Endothelial cell of umbilical vein (primary cell): ENCODE data around the gene RBM22. TPM values are rescaled to one million over a fixed set of nuclear protein-coding genes. Genes with fewer than 3 reads are reported as not detected.

Source experiments
- BruUV-seq: library from RNA; stranded (reverse); fragments of 400-500 nt; replicated peaks from 2 replicates; lab custom pipeline; 2021; lab: Mats Ljungman, UMichigan
- CTCF ChIA-PET: fragments of 300-600, 350-600 bp; sonication (Branson Sonifier 250); formaldehyde crosslinking; loops from one replicate; lab custom pipeline; 2021; ENCODE audit warnings: antibody characterized with exemption, inconsistent platforms; lab: Charles Lee
- POLR2A ChIA-PET: fragments of 300-600, 350-600 bp; sonication (Branson Sonifier 250); formaldehyde crosslinking; loops from one replicate; lab custom pipeline; 2021; ENCODE audit warnings: antibody characterized with exemption, inconsistent platforms; lab: Charles Lee
- DNase-seq: peaks from one replicate; pipeline ENCODE4 v3.0.0-alpha.2; 2011; ENCODE audit warnings: low read depth, low spot score
- FAIRE-seq: peaks from 2 replicates; lab custom pipeline; 2011; peaks lifted over from hg19 to GRCh38; lab: Jason Lieb, UNC
- H2AFZ ChIP-seq: 2 replicates; pipeline ENCODE4 v1.6.0; 2012; ENCODE audit warnings: low read depth, low read length, control low read depth, inconsistent platforms
- H3K27ac ChIP-seq: 2 replicates; pipeline ENCODE4 v1.5.1; 2011; ENCODE audit warnings: low read depth, mild to moderate bottlenecking, control low read depth, low read length, moderate library complexity; ENCODE audit not compliant: insufficient read depth
- H3K27me3 ChIP-seq, 2 experiments: 2 replicates each; pipeline versions ENCODE4 v1.6.0 to v1.6.1; 2011; ENCODE audit warnings: low read length in 2 of 2, mixed read lengths in 1 of 2; ENCODE audit not compliant: control insufficient read depth in 2 of 2, insufficient read depth in 2 of 2
- H3K36me3 ChIP-seq, 2 experiments: 2 replicates in 1 of 2; 3 replicates in 1 of 2; pipeline ENCODE4 v1.5.1; 2011; ENCODE audit warnings: low read length in 2 of 2, mild to moderate bottlenecking in 1 of 2, moderate library complexity in 1 of 2; ENCODE audit not compliant: control insufficient read depth in 2 of 2, insufficient read depth in 2 of 2; ENCODE audit errors: extremely low read depth in 1 of 2
- H3K4me1 ChIP-seq: 3 replicates; pipeline ENCODE4 v1.5.1; 2011; ENCODE audit warnings: mild to moderate bottlenecking, low read length; ENCODE audit not compliant: control insufficient read depth, insufficient read depth; ENCODE audit errors: extremely low read depth
- H3K4me2 ChIP-seq: 2 replicates; pipeline ENCODE4 v1.6.1; 2011; ENCODE audit warnings: low read length, control low read depth, mixed read lengths; ENCODE audit not compliant: insufficient read depth
- H3K4me3 ChIP-seq, 3 experiments: fragments of 200-600 bp in 1 of 3; sonication (generic), shearing (Covaris generic) in 1 of 3; replicated peaks in 1 of 3; 2 replicates each; pipeline ENCODE4 v1.5.1; 2011 to 2016; ENCODE audit warnings: control low read depth in 3 of 3, low read length in 3 of 3, mild to moderate bottlenecking in 2 of 3, inconsistent platforms in 1 of 3, low read depth in 1 of 3, moderate library complexity in 1 of 3; ENCODE audit not compliant: insufficient read depth in 1 of 3
- H3K79me2 ChIP-seq: 2 replicates; pipeline ENCODE4 v1.6.0; 2012; ENCODE audit warnings: low read length, inconsistent platforms; ENCODE audit not compliant: control insufficient read depth, insufficient read depth
- H3K9ac ChIP-seq: replicated peaks from 2 replicates; pipeline ENCODE3; 2011; ENCODE audit warnings: low read length, control low read depth; ENCODE audit not compliant: insufficient read depth; ENCODE audit errors: extremely low read depth
- H3K9me1 ChIP-seq: replicated peaks from 3 replicates; pipeline ENCODE4 v1.6.0; 2011; ENCODE audit warnings: mild to moderate bottlenecking, low read length; ENCODE audit not compliant: control insufficient read depth, insufficient read depth; ENCODE audit errors: extremely low read depth
- H3K9me3 ChIP-seq: replicated peaks from 2 replicates; pipeline ENCODE4 v1.5.1; 2012; ENCODE audit warnings: low read length, inconsistent platforms; ENCODE audit not compliant: control insufficient read depth, insufficient read depth
- H4K20me1 ChIP-seq: replicated peaks from 2 replicates; pipeline ENCODE3; 2011; ENCODE audit warnings: mild to moderate bottlenecking, low read length; ENCODE audit not compliant: control insufficient read depth, insufficient read depth; ENCODE audit errors: extremely low read depth
- CTCF ChIP-seq, 2 donors: IDR thresholded peaks; 1 replicate in 1 of 2; 2 replicates in 1 of 2; pipeline ENCODE4 v1.5.1; 2011; ENCODE audit warnings: low read length in 2 of 2, mild to moderate bottlenecking in 2 of 2, moderate library complexity in 2 of 2, control low read depth in 1 of 2, inconsistent platforms in 1 of 2, low read depth in 1 of 2; ENCODE audit not compliant: insufficient read depth in 1 of 2; ENCODE audit errors: extremely low read depth in 1 of 2
- EZH2 ChIP-seq: IDR thresholded peaks from 2 replicates; pipeline ENCODE4 v1.6.1; 2012; ENCODE audit warnings: borderline replicate concordance, low read depth, mild to moderate bottlenecking, moderate library complexity, low read length, inconsistent platforms; ENCODE audit not compliant: severe bottlenecking
- FOS ChIP-seq: IDR thresholded peaks from 2 replicates; pipeline ENCODE4 v1.6.1; 2011; ENCODE audit warnings: mild to moderate bottlenecking, low read length, moderate library complexity, borderline replicate concordance; ENCODE audit not compliant: insufficient read depth
- GATA2 ChIP-seq: IDR thresholded peaks from 2 replicates; pipeline ENCODE4 v1.7.0; 2011; ENCODE audit warnings: low read depth, mild to moderate bottlenecking, moderate library complexity, mixed read lengths, low read length; ENCODE audit not compliant: insufficient read length, insufficient read depth
- JUN ChIP-seq: IDR thresholded peaks from 2 replicates; pipeline ENCODE4 v1.6.1; 2011; ENCODE audit warnings: borderline replicate concordance, low read depth; ENCODE audit not compliant: insufficient read length, insufficient read depth
- MYC ChIP-seq: IDR thresholded peaks from one replicate; pipeline ENCODE4 v1.6.1; 2011; ENCODE audit warnings: mild to moderate bottlenecking, low read depth, low read length
- POLR2A ChIP-seq: IDR thresholded peaks from 2 replicates; pipeline ENCODE4 v1.6.1; 2012; ENCODE audit warnings: low read depth, mild to moderate bottlenecking, control low read depth, low read length
- POLR2AphosphoS5 ChIP-seq: IDR thresholded peaks from 2 replicates; pipeline ENCODE4 v1.6.1; 2012; ENCODE audit warnings: low read depth, mild to moderate bottlenecking, control low read depth, low read length, moderate library complexity; ENCODE audit not compliant: insufficient read depth
- dilution Hi-C: fragments of 300-500 bp; cut with MboI; formaldehyde crosslinking; loops from one replicate; pipeline ENCODE4 v1.15.0; 2019; ENCODE audit warnings: low sequenced_read_pairs; ENCODE audit not compliant: extremely low pct_ligation_motif_present
- intact Hi-C: fragments of 100-400 bp; cut with micrococcal nuclease; formaldehyde crosslinking; loops from one replicate; pipeline ENCODE4 v1.10.0; 2022
- polyA plus RNA-seq, 4 experiments: library from polyadenylated mRNA; depleted of rRNA in 3 of 4; stranded (reverse) in 3 of 4; unstranded in 1 of 4; fragments of >200 nt; gene quantifications; 2 replicates each; pipeline versions ENCODE4 v1.2.1 to v1.2.3, GENCODE V29; 2011 to 2012; ENCODE audit warnings: missing spikeins in 1 of 4
- total RNA-seq: library from RNA; stranded (reverse); gene quantifications from 2 replicates; pipeline ENCODE4 v1.2.3, GENCODE V29; 2021
- TF ChIP-seq, protein P1 (sequence below): IDR thresholded peaks from 2 replicates; pipeline ENCODE4 v1.6.1; 2011; ENCODE audit not compliant: insufficient read depth, insufficient read length

RBM22 gene
- total and polyA plus RNA-seq, 2 donors (not counting 3 experiments of a cell fraction or from before 2014, with no cell fraction given), result 41.8 to 51.2 TPM

DNA sequence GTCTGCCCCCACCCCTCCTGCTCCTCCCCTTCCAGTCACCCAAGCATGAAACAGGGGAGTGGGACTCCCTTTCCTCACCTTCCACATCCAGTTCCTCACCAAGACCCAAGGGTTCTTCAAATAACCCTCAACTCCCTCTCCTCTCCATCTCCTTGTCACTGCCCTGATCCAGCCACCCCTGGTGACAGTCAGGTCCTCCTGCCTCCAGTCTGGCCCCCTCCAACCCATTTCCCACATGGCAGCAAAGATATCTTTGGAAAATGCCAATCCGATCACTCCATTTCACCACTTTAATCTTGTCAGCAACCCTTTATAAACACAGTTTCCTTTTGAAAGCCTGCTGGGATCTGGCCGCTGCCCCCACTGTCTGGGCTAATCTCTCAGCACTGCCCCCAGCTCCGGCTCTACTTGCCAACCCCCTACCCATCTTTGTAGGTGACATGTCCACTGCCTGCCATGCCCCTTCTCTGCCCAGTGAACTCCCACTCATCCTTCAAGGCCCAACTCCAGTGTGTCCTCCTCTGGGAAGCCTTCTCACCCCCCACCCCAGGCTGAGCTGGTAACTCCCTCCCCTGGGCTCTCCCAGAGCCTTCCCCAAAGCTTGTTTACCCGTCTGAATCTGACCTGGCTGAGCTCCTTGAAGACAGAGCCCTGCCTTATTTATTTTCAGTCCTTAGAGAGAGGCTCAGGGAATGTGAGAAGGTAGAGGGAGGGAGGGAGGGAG is 40.6 kb downstream of the RBM22 start:
- Histone ChIP-seq H3K27ac (no peak overlapping the region), H3K36me3 (peaks cover 0 to 5% of the 10 kb centered on the region in 2 experiments), H4K20me1 (no peaks in the 10 kb centered on the region), H3K9ac (no peak overlapping the region), H3K9me1 (no peaks in the 10 kb centered on the region), H3K4me1 (no peaks in the 10 kb centered on the region), H3K79me2 (no peaks in the 10 kb centered on the region), H3K9me3 (no peaks in the 10 kb centered on the region), H3K27me3 (peaks cover 17 to 20% of the 10 kb centered on the region in 2 experiments), H3K4me3 (no peak overlapping the region), H2AFZ (no peak overlapping the region), H3K4me2 (no peak overlapping the region)
- DNase-seq (no peak), FAIRE-seq (no peak)
- no TSS peak for BruUV-seq
- intact Hi-C loops, result no loop called here
- ChIA-PET POLR2A (no interaction called here), CTCF (interaction anchor here (1.4 to 9.0 kb wide), 4 partner anchors 12 to 186 kb away, joined by 4 to 123 read pairs (median 6); partner anchors contain the start of gene IRGM)
- no peak for TF ChIP-seq JUN
- TF ChIP-seq POLR2A, result no peak
- TF ChIP-seq, protein P1, sequence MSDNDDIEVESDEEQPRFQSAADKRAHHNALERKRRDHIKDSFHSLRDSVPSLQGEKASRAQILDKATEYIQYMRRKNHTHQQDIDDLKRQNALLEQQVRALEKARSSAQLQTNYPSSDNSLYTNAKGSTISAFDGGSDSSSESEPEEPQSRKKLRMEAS, result no peak
- no peak for TF ChIP-seq GATA2
- no peak for TF ChIP-seq FOS
- no peak for TF ChIP-seq MYC
- TF ChIP-seq POLR2AphosphoS5, result no peak
- no peak for TF ChIP-seq EZH2
- no peak for TF ChIP-seq CTCF (IDR thresholded peaks at IDR 0.05; ENCODE audit: extremely low read depth in 1 of 2, insufficient read depth in 1 of 2, low read depth in 1 of 2, low read length in 2 of 2)
- dilution Hi-C loops, result no loop called here
